HG03095 (cell line): ENCODE measurements around the gene ATRAID.

Source experiments
- ATAC-seq: cut with Tn5 transposase; IDR thresholded peaks from one replicate; pipeline ENCODE4 v1.9.1; 2021; ENCODE audit warnings: moderate library complexity; ENCODE audit not compliant: unreplicated experiment

ATRAID gene

GRCh38 chr2:27217173-27218121, 5.6 kb downstream of the ATRAID start, which contains the start of gene CAD:
CAD (plus strand) TSS chr2:27217369; CDS start chr2:27217552, 183 bp downstream.
- peak; percentile 85 for ATAC-seq

GRCh38 chr2:27218614-27219013, 6.8 kb downstream of the ATRAID start:
- ATAC-seq, result no peak

- no peak for ATAC-seq
Observed at GRCh38 chr2:27219091-27219490, 7.2 kb downstream of the ATRAID start.

GRCh38 chr2:27220091-27220490, 8.2 kb downstream of the ATRAID start:
- no peak for ATAC-seq

GRCh38 chr2:27221166-27221565, 9.3 kb downstream of the ATRAID start:
- no peak for ATAC-seq

- no peak for ATAC-seq
Observed at GRCh38 chr2:27222407-27222806, 10.6 kb downstream of the ATRAID start.

GRCh38 chr2:27223416-27223815, 11.6 kb downstream of the ATRAID start:
- no peak for ATAC-seq

- no peak for ATAC-seq
Observed at GRCh38 chr2:27225526-27225925, 13.7 kb downstream of the ATRAID start.

GRCh38 chr2:27227501-27227900, 15.7 kb downstream of the ATRAID start:
- no peak for ATAC-seq

GRCh38 chr2:27231921-27232320, 20.1 kb downstream of the ATRAID start:
- ATAC-seq, result no peak

GRCh38 chr2:27233341-27233740, 21.5 kb downstream of the ATRAID start:
- no peak for ATAC-seq

GRCh38 chr2:27236136-27236535, 24.3 kb downstream of the ATRAID start:
- ATAC-seq, result no peak

GRCh38 chr2:27236626-27237025, 24.8 kb downstream of the ATRAID start:
- ATAC-seq, result no peak

GRCh38 chr2:27237341-27237945, 25.6 kb downstream of the ATRAID start:
- no peak for ATAC-seq

GRCh38 chr2:27238976-27239375, 27.1 kb downstream of the ATRAID start:
- ATAC-seq, result no peak

- ATAC-seq, result no peak
Observed at GRCh38 chr2:27240406-27240805, 28.6 kb downstream of the ATRAID start.

GRCh38 chr2:27241761-27242613, 30.1 kb downstream of the ATRAID start:
- no peak for ATAC-seq

- no peak for ATAC-seq
Observed at GRCh38 chr2:27242614-27242951, 30.7 kb downstream of the ATRAID start.

GRCh38 chr2:27243391-27244130, 31.7 kb downstream of the ATRAID start:
- ATAC-seq, result no peak

GRCh38 chr2:27245116-27245515, 33.3 kb downstream of the ATRAID start:
- ATAC-seq, result no peak

GRCh38 chr2:27245626-27246025, 33.8 kb downstream of the ATRAID start:
- no peak for ATAC-seq
